ENCODE results near the gene TRMU. TPM values are rescaled to one million over a fixed set of nuclear protein-coding genes. Genes with fewer than 3 reads are reported as not detected.

Gene TRMU
- total RNA-seq, 2 experiments from 2014 or later: 61.4 to 75.3 TPM

DNA sequence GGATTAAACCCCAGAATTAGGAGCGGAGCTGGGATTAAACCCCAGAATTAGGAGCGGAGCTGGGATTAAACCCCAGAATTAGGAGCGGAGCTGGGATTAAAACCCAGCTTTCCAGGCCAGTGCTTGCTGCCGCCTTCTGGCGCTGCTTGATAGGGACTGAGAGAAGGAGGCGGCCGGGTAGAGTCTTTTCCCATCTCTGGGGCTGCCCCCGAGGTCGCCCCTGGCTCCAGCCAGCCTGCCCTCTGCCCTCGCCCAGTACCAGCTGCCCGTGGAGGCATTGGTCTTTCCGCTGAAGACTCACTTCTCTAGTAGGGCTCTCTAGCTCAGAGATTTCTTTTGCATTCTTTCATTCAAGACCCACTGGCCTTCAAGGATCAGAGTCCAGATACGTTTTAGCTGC, 5.2 kb downstream of the TRMU start:
- Mint-ChIP-seq H3K4me1 (peaks cover 31% of the 10 kb centered on the region), H3K36me3 (ENCODE audit: low read depth) (peaks cover 64% of the 10 kb centered on the region), H3K27me3 (no peaks in the 10 kb centered on the region), H3K9me3 (ENCODE audit: low read depth) (no peaks in the 10 kb centered on the region), H3K27ac (no peak overlapping the region), H3K4me3 (no peak overlapping the region)
- no peak for ATAC-seq
- ChIA-PET CTCF (interaction anchor here (0.9 to 1.8 kb wide), 3 partner anchors 10 to 27 kb away, joined by 3 to 4 read pairs (median 3); no protein-coding TSS in a partner anchor), POLR2A (no interaction called here)
- intact Hi-C loops (cut with DNase I, micrococcal nuclease): no loop called here
- no peak for DNase-seq

- CTCF ChIA-PET: interaction anchor here (0.7 kb wide), 1 partner anchor 263 kb away, joined by 3 read pairs; no protein-coding TSS in a partner anchor
- H3K36me3 Mint-ChIP-seq (ENCODE audit: low read depth): peaks cover 68% of the 10 kb centered on the region
Measured at GRCh38 chr22:46346680-46347405, 11.3 kb downstream of the TRMU start.

GRCh38 chr22:46347646-46348045, 12.1 kb downstream of the TRMU start:
- CTCF ChIA-PET: no interaction called here
- intact Hi-C loops (cut with DNase I, micrococcal nuclease): no loop called here
- no peak for DNase-seq
- H3K9me3 Mint-ChIP-seq (ENCODE audit: low read depth): no peaks in the 10 kb centered on the region
- no peaks in the 10 kb centered on the region for H3K4me1 Mint-ChIP-seq
- H3K4me3 Mint-ChIP-seq: no peak overlapping the region
- no peak for ATAC-seq
- H3K27ac Mint-ChIP-seq: no peak overlapping the region
- POLR2A ChIA-PET: no interaction called here
- H3K27me3 Mint-ChIP-seq: no peaks in the 10 kb centered on the region
- peaks cover 64% of the 10 kb centered on the region for H3K36me3 Mint-ChIP-seq (ENCODE audit: low read depth)

More at GRCh38 chr22:46346680-46347405, 11.3 kb downstream of the TRMU start:
- intact Hi-C loops (cut with DNase I, micrococcal nuclease): no loop called here
- Mint-ChIP-seq H3K27me3 (no peaks in the 10 kb centered on the region), H3K27ac (no peak overlapping the region), H3K9me3 (ENCODE audit: low read depth) (no peaks in the 10 kb centered on the region), H3K4me3 (no peak overlapping the region), H3K4me1 (no peaks in the 10 kb centered on the region)
- POLR2A ChIA-PET: no interaction called here
- DNase-seq (no peak), ATAC-seq (no peak)

GRCh38 chr22:46348099-46348695, 12.7 kb downstream of the TRMU start:
- peaks cover 61% of the 10 kb centered on the region for H3K36me3 Mint-ChIP-seq (ENCODE audit: low read depth)
- no peaks in the 10 kb centered on the region for H3K4me1 Mint-ChIP-seq
- no peaks in the 10 kb centered on the region for H3K9me3 Mint-ChIP-seq (ENCODE audit: low read depth)
- no peak overlapping the region for H3K4me3 Mint-ChIP-seq
- intact Hi-C loops (cut with DNase I, micrococcal nuclease): no loop called here
- ChIA-PET CTCF (no interaction called here), POLR2A (no interaction called here)
- H3K27ac Mint-ChIP-seq: no peak overlapping the region
- H3K27me3 Mint-ChIP-seq: no peaks in the 10 kb centered on the region
- DNase-seq (no peak), ATAC-seq (no peak)

DNA sequence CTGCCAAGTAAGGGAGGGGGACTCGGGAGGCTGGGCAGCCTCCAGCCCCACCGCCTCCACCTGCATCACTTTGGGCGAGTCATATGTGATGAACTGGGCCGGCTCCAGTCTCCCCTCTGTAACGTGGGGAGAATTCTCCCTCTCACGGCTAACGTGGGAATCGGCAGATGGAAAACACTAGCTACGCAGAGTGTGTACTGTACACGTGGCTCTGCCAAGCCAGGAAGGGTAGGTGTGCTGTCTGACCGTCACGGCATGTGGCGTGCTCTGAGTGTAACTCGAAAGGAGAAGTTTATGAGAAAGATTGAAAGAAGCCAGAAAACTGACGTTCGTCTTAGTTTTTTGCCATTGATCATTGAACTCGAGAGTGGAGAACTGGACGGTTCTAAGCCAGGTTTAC, 13.7 kb downstream of the TRMU start:
- H3K27me3 Mint-ChIP-seq: no peaks in the 10 kb centered on the region
- H3K36me3 Mint-ChIP-seq (ENCODE audit: low read depth): peaks cover 59% of the 10 kb centered on the region
- POLR2A ChIA-PET: no interaction called here
- CTCF ChIA-PET: interaction anchor here (0.6 kb wide), 1 partner anchor 425 kb away, joined by 3 read pairs; no protein-coding TSS in a partner anchor
- no peaks in the 10 kb centered on the region for H3K4me1 Mint-ChIP-seq
- intact Hi-C loops (cut with DNase I, micrococcal nuclease): no loop called here
- H3K27ac Mint-ChIP-seq: no peak overlapping the region
- no peak for DNase-seq
- no peaks in the 10 kb centered on the region for H3K9me3 Mint-ChIP-seq (ENCODE audit: low read depth)
- no peak overlapping the region for H3K4me3 Mint-ChIP-seq
- no peak for ATAC-seq

GRCh38 chr22:46349681-46350080, 14.2 kb downstream of the TRMU start:
- CTCF ChIA-PET: interaction anchor here (0.6 to 2.0 kb wide), 3 partner anchors 18 to 530 kb away, joined by 3 to 5 read pairs (median 4); no protein-coding TSS in a partner anchor
- no peaks in the 10 kb centered on the region for H3K4me1 Mint-ChIP-seq

GRCh38 chr22:46350121-46350520, 14.6 kb downstream of the TRMU start:
- ATAC-seq (no peak), DNase-seq (no peak)
- Mint-ChIP-seq H3K27me3 (no peaks in the 10 kb centered on the region), H3K36me3 (ENCODE audit: low read depth) (peaks cover 56% of the 10 kb centered on the region), H3K9me3 (ENCODE audit: low read depth) (no peaks in the 10 kb centered on the region), H3K4me1 (no peaks in the 10 kb centered on the region), H3K27ac (no peak overlapping the region), H3K4me3 (no peak overlapping the region)
- POLR2A ChIA-PET: no interaction called here
- CTCF ChIA-PET: interaction anchor here (0.6 to 2.0 kb wide), 4 partner anchors 10 to 529 kb away, joined by 3 to 5 read pairs (median 4); no protein-coding TSS in a partner anchor
- intact Hi-C loops (cut with DNase I, micrococcal nuclease): no loop called here

More at GRCh38 chr22:46349681-46350080, 14.2 kb downstream of the TRMU start:
- no peak for DNase-seq
- Mint-ChIP-seq H3K4me3 (no peak overlapping the region), H3K36me3 (ENCODE audit: low read depth) (peaks cover 56% of the 10 kb centered on the region), H3K27ac (no peak overlapping the region), H3K9me3 (ENCODE audit: low read depth) (no peaks in the 10 kb centered on the region), H3K27me3 (no peaks in the 10 kb centered on the region)
- no peak for ATAC-seq
- intact Hi-C loops (cut with DNase I, micrococcal nuclease): no loop called here
- POLR2A ChIA-PET: no interaction called here

DNA sequence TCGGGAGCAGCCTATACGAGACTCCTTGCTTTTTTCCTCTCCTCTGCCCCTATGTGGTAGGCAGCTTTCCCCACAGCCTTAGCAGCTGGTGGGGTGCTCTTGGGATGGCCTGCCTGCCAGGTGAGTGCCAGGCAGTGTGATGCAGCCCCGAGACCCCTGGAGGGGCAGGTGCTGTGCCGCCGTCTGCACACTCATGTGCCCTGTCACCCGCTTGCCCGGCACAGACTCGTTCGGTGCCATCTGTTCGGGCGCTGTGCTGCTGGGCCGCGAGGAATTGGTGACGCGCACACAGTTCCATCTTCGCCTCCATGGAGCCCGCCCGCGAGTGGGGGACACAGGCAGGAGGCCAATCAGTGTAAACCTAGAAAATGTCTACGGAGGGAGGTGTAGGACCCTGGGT, 15.1 kb downstream of the TRMU start:
- CTCF ChIA-PET: interaction anchor here (1.3 to 2.0 kb wide), 2 partner anchors 10 to 17 kb away, joined by 3 to 5 read pairs; no protein-coding TSS in a partner anchor
- H3K9me3 Mint-ChIP-seq (ENCODE audit: low read depth): no peaks in the 10 kb centered on the region
- H3K36me3 Mint-ChIP-seq (ENCODE audit: low read depth): peaks cover 59% of the 10 kb centered on the region
- H3K27me3 Mint-ChIP-seq: no peaks in the 10 kb centered on the region
- intact Hi-C loops (cut with DNase I, micrococcal nuclease): no loop called here
- ATAC-seq (no peak), DNase-seq (no peak)
- no peaks in the 10 kb centered on the region for H3K4me1 Mint-ChIP-seq
- H3K4me3 Mint-ChIP-seq: no peak overlapping the region
- no peak overlapping the region for H3K27ac Mint-ChIP-seq
- POLR2A ChIA-PET: no interaction called here

GRCh38 chr22:46351131-46351735, 15.7 kb downstream of the TRMU start:
- Mint-ChIP-seq H3K27me3 (no peaks in the 10 kb centered on the region), H3K4me1 (no peaks in the 10 kb centered on the region), H3K9me3 (ENCODE audit: low read depth) (no peaks in the 10 kb centered on the region), H3K36me3 (ENCODE audit: low read depth) (peaks cover 57% of the 10 kb centered on the region), H3K4me3 (no peak overlapping the region), H3K27ac (no peak overlapping the region)
- intact Hi-C loops (cut with DNase I, micrococcal nuclease): no loop called here
- ChIA-PET POLR2A (no interaction called here), CTCF (interaction anchor here (1.3 to 2.0 kb wide), 2 partner anchors 11 to 16 kb away, joined by 3 to 5 read pairs; no protein-coding TSS in a partner anchor)
- DNase-seq: no peak
- ATAC-seq: no peak

DNA sequence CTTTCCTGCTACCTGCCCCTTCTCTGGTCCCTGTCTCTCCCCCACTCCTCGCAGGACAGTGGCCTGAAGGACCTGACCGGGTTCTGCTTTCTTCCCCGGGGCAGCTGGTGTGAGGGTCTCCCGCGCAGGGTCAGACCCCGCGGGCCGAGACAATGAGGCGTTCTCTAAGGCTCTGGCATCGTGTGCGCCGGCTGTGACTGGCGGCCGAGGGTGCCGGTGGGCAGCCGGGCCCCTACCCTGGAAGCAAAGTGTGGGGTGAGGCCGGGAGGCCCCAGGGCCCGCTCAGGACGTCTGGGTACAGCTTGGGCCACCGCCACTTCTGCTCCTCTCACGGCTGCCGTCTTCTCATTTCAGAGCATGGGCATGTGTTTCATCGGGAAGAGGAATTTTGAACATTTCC, 16.3 kb downstream of the TRMU start:
- no peaks in the 10 kb centered on the region for H3K4me1 Mint-ChIP-seq
- no peak for DNase-seq
- H3K9me3 Mint-ChIP-seq (ENCODE audit: low read depth): no peaks in the 10 kb centered on the region
- H3K27me3 Mint-ChIP-seq: no peaks in the 10 kb centered on the region
- peaks cover 53% of the 10 kb centered on the region for H3K36me3 Mint-ChIP-seq (ENCODE audit: low read depth)
- no peak overlapping the region for H3K4me3 Mint-ChIP-seq
- ChIA-PET CTCF (interaction anchor here (2.0 kb wide), 1 partner anchor 16 kb away, joined by 5 read pairs; no protein-coding TSS in a partner anchor), POLR2A (no interaction called here)
- no peak overlapping the region for H3K27ac Mint-ChIP-seq
- no peak for ATAC-seq
- intact Hi-C loops (cut with DNase I, micrococcal nuclease): no loop called here

DNA sequence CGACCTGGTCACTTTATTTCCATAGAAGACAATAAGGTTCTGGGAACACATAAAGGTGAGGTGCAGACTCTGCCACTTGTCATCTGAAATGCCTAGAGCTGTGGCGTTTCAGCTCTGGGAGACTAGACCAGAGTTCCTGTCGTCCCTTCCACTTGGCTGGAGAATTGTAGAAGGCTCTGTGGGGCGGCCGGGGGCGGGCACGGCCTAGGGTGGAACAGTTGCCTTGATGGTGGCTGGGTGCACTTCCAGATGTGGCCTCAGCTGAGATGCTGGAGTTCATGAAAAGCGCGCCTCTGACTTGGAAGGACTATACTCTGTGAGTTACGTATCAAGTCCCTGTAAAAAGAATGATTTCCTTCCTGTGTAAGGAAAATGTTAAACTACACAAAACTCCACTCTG, 16.8 kb downstream of the TRMU start:
- ATAC-seq (no peak), DNase-seq (no peak)
- ChIA-PET CTCF (interaction anchor here (0.8 kb wide), 1 partner anchor 15 kb away, joined by 5 read pairs; no protein-coding TSS in a partner anchor), POLR2A (interaction anchor here (0.6 kb wide), 1 partner anchor 21 kb away, joined by 3 read pairs; no protein-coding TSS in a partner anchor)
- intact Hi-C loops (cut with DNase I, micrococcal nuclease): no loop called here
- H3K4me3 Mint-ChIP-seq: no peak overlapping the region
- no peaks in the 10 kb centered on the region for H3K9me3 Mint-ChIP-seq (ENCODE audit: low read depth)
- no peaks in the 10 kb centered on the region for H3K27me3 Mint-ChIP-seq
- peaks cover 50% of the 10 kb centered on the region for H3K36me3 Mint-ChIP-seq (ENCODE audit: low read depth)
- no peak overlapping the region for H3K27ac Mint-ChIP-seq
- no peaks in the 10 kb centered on the region for H3K4me1 Mint-ChIP-seq

Measured in activated CD4-positive, alpha-beta T cell treated with anti-CD3 and anti-CD28 coated beads for 36 hours (primary cell).